GM19023 (cell line): Measurements from ENCODE around the gene SSX4B.
"Not testable (repeated sequence)": the region's sequence is repeated elsewhere in the genome, so short reads cannot be mapped to it uniquely, and the experiment has no call there.

Experiments
- ATAC-seq: cut with Tn5 transposase; IDR thresholded peaks from one replicate; pipeline ENCODE4 v1.9.1; 2021; ENCODE audit warnings: mild to moderate bottlenecking, moderate library complexity; ENCODE audit not compliant: unreplicated experiment

The SSX4B gene

GRCh38 chrX:48411860-48412259, at the start of gene SSX4B:
Gene SSX4B, minus strand, starts transcription at chrX:48411960. Its CDS starts 588 bp downstream, at chrX:48411372.
- not testable (repeated sequence) for ATAC-seq

GRCh38 chrX:48460606-48461005, 48.8 kb upstream of the SSX4B start:
- no peak for ATAC-seq

- no peak for ATAC-seq
Measured at GRCh38 chrX:48460031-48460430, 48.3 kb upstream of the SSX4B start.

- no peak for ATAC-seq
Measured at GRCh38 chrX:48459483-48459882, 47.7 kb upstream of the SSX4B start.

GRCh38 chrX:48458711-48459110, 47.0 kb upstream of the SSX4B start:
- no peak for ATAC-seq

- ATAC-seq, result no peak
Measured at GRCh38 chrX:48456628-48457331, 45.0 kb upstream of the SSX4B start.

GRCh38 chrX:48451708-48452107, 39.9 kb upstream of the SSX4B start:
- ATAC-seq, result no peak

- ATAC-seq, result no peak
Measured at GRCh38 chrX:48450076-48450475, 38.3 kb upstream of the SSX4B start.

GRCh38 chrX:48447201-48447600, 35.4 kb upstream of the SSX4B start:
- not testable (repeated sequence) for ATAC-seq

- ATAC-seq, result not testable (repeated sequence)
Measured at GRCh38 chrX:48433713-48434112, 22.0 kb upstream of the SSX4B start.

- not testable (repeated sequence) for ATAC-seq
Measured at GRCh38 chrX:48430166-48430565, 18.4 kb upstream of the SSX4B start.

GRCh38 chrX:48429606-48430005, 17.8 kb upstream of the SSX4B start:
- ATAC-seq, result not testable (repeated sequence)

- ATAC-seq, result not testable (repeated sequence)
Measured at GRCh38 chrX:48427027-48427716, 15.4 kb upstream of the SSX4B start.

- ATAC-seq, result not testable (repeated sequence)
Measured at GRCh38 chrX:48397825-48398224, 13.9 kb downstream of the SSX4B start.

GRCh38 chrX:48396931-48397330, 14.8 kb downstream of the SSX4B start:
- ATAC-seq, result not testable (repeated sequence)

- not testable (repeated sequence) for ATAC-seq
Measured at GRCh38 chrX:48383239-48383638, 28.5 kb downstream of the SSX4B start, which contains the start of gene SSX4. Gene SSX4, plus strand, starts transcription at chrX:48383539. Its CDS starts 515 bp downstream, at chrX:48384054.

- ATAC-seq, result not testable (repeated sequence)
Measured at GRCh38 chrX:48370408-48370807, 41.4 kb downstream of the SSX4B start.

- not testable (repeated sequence) for ATAC-seq
Measured at GRCh38 chrX:48367717-48368408, 43.9 kb downstream of the SSX4B start.

- not testable (repeated sequence) for ATAC-seq
Measured at GRCh38 chrX:48359281-48359680, 52.5 kb downstream of the SSX4B start.

GRCh38 chrX:48357681-48358080, 54.1 kb downstream of the SSX4B start:
- no peak for ATAC-seq

- not testable (repeated sequence) for ATAC-seq
Measured at GRCh38 chrX:48356315-48357094, 55.3 kb downstream of the SSX4B start, which contains the start of gene SSX3. Gene SSX3, minus strand, starts transcription at chrX:48356703. Its CDS starts 1,454 bp downstream, at chrX:48355249.
